H1 (cell line): ENCODE data around the gene KLF18. TPM values are rescaled to one million over a fixed set of nuclear protein-coding genes. Genes with fewer than 3 reads are reported as not detected.

Experiments used
- CTCF ChIA-PET: fragments of 300-600 bp; sonication (Branson Sonifier 250); formaldehyde crosslinking; loops from one replicate; lab custom pipeline; 2021; ENCODE audit not compliant: partially characterized antibody; lab: Charles Lee
- POLR2A ChIA-PET: fragments of 300-600 bp; sonication (Branson Sonifier 250); formaldehyde crosslinking; loops from one replicate; lab custom pipeline; 2021; ENCODE audit warnings: inconsistent platforms; ENCODE audit not compliant: partially characterized antibody; lab: Charles Lee
- DNase-seq, 2 experiments: peaks; one replicate each; pipeline versions ENCODE4 v3.0.0 to v3.0.0-alpha.2; 2010 to 2022; ENCODE audit warnings: low spot score in 2 of 2, low read depth in 1 of 2, mixed read lengths in 1 of 2
- FAIRE-seq: peaks from 2 replicates; lab custom pipeline; 2011; peaks lifted over from hg19 to GRCh38; lab: Jason Lieb, UNC
- H2AFZ ChIP-seq: 2 replicates; pipeline ENCODE4 v1.8.1; 2012; ENCODE audit warnings: low read length, inconsistent platforms
- H2AK5ac ChIP-seq: 2 replicates; pipeline ENCODE4 v1.6.1; 2013; ENCODE audit warnings: low read depth, low read length
- H2BK120ac ChIP-seq: replicated peaks from 2 replicates; pipeline ENCODE3; 2013; ENCODE audit warnings: low read depth, low read length, inconsistent platforms
- H2BK12ac ChIP-seq: 2 replicates; pipeline ENCODE4 v1.6.1; 2013; ENCODE audit warnings: low read depth, low read length
- H2BK15ac ChIP-seq: 2 replicates; pipeline ENCODE4 v1.6.1; 2013; ENCODE audit warnings: low read length
- H2BK20ac ChIP-seq: 2 replicates; pipeline ENCODE4 v1.6.1; 2013; ENCODE audit warnings: low read length
- H2BK5ac ChIP-seq: 2 replicates; pipeline ENCODE4 v1.6.1; 2013; ENCODE audit warnings: low read depth, low read length
- H3K14ac ChIP-seq: 2 replicates; pipeline ENCODE4 v1.6.1; 2013; ENCODE audit warnings: inconsistent platforms; ENCODE audit not compliant: insufficient read length
- H3K18ac ChIP-seq: 2 replicates; pipeline ENCODE4 v1.6.1; 2013; ENCODE audit warnings: low read length; ENCODE audit errors: extremely low read depth
- H3K23ac ChIP-seq: 2 replicates; pipeline ENCODE4 v1.6.1; 2013; ENCODE audit warnings: inconsistent platforms; ENCODE audit not compliant: insufficient read length
- H3K23me2 ChIP-seq: 2 replicates; pipeline ENCODE4 v1.6.1; 2013; ENCODE audit warnings: low read depth, low read length
- H3K27ac ChIP-seq: 2 replicates; pipeline ENCODE4 v1.6.1; 2011; ENCODE audit warnings: low read depth, low read length, inconsistent platforms
- H3K27me3 ChIP-seq, 4 experiments: replicated peaks in 1 of 4; 1 replicate in 1 of 4; 2 replicates in 3 of 4; pipeline versions ENCODE4 v1.6.1 to v1.8.1; 2011 to 2013; ENCODE audit warnings: low read length in 3 of 4, mild to moderate bottlenecking in 3 of 4, inconsistent platforms in 2 of 4, mixed read lengths in 2 of 4, moderate library complexity in 1 of 4; ENCODE audit not compliant: control insufficient read depth in 3 of 4, insufficient read depth in 3 of 4; ENCODE audit errors: extremely low read depth in 1 of 4
- H3K36me3 ChIP-seq, 4 experiments: 2 replicates each; pipeline versions ENCODE4 v1.6.1 to v1.8.1; 2011 to 2013; ENCODE audit warnings: mild to moderate bottlenecking in 4 of 4, low read length in 3 of 4, moderate library complexity in 2 of 4, control low read depth in 1 of 4, inconsistent platforms in 1 of 4; ENCODE audit not compliant: insufficient read depth in 4 of 4, control insufficient read depth in 2 of 4
- H3K4ac ChIP-seq: replicated peaks from 2 replicates; pipeline ENCODE3; 2013; ENCODE audit warnings: low read length, low read depth, mixed read lengths, inconsistent platforms; ENCODE audit not compliant: insufficient read length
- H3K4me1 ChIP-seq, 4 experiments: replicated peaks in 1 of 4; 1 replicate in 1 of 4; 2 replicates in 3 of 4; pipeline versions ENCODE4 v1.6.1 to v1.8.1; 2011 to 2013; ENCODE audit warnings: low read length in 3 of 4, inconsistent platforms in 2 of 4, mixed read lengths in 1 of 4; ENCODE audit not compliant: insufficient read depth in 4 of 4, control insufficient read depth in 3 of 4
- H3K4me2 ChIP-seq, 2 experiments: 2 replicates each; pipeline versions ENCODE4 v1.6.1 to v1.8.1; 2011 to 2013; ENCODE audit warnings: low read depth in 2 of 2, low read length in 2 of 2, control low read depth in 1 of 2, inconsistent platforms in 1 of 2, mild to moderate bottlenecking in 1 of 2; ENCODE audit not compliant: insufficient read depth in 1 of 2
- H3K4me3 ChIP-seq, 4 experiments: fragments of 200-600, 300-600 bp in 1 of 4; sonication (generic), shearing (Covaris generic), sonication (Bioruptor Twin) in 1 of 4; 2 replicates each; pipeline versions ENCODE4 v1.5.1 to v1.8.1; 2011 to 2016; ENCODE audit warnings: low read length in 4 of 4, low read depth in 3 of 4, control low read depth in 2 of 4, inconsistent platforms in 2 of 4, mild to moderate bottlenecking in 2 of 4, mixed read lengths in 1 of 4, moderate library complexity in 1 of 4; ENCODE audit not compliant: insufficient read depth in 2 of 4; ENCODE audit errors: extremely low read depth in 1 of 4
- H3K56ac ChIP-seq: replicated peaks from 2 replicates; pipeline ENCODE3; 2013; ENCODE audit warnings: low read depth, mild to moderate bottlenecking, mixed read lengths, low read length, inconsistent platforms; ENCODE audit not compliant: insufficient read length
- H3K79me1 ChIP-seq: 2 replicates; pipeline ENCODE4 v1.6.1; 2013; ENCODE audit warnings: low read depth, low read length, control low read depth
- H3K79me2 ChIP-seq, 2 experiments: 2 replicates each; pipeline versions ENCODE4 v1.6.1 to v1.8.1; 2012 to 2013; ENCODE audit warnings: low read length in 2 of 2, mild to moderate bottlenecking in 2 of 2, inconsistent platforms in 1 of 2; ENCODE audit not compliant: insufficient read depth in 2 of 2, control insufficient read depth in 1 of 2
- H3K9ac ChIP-seq, 4 experiments: replicated peaks in 1 of 4; 1 replicate in 1 of 4; 2 replicates in 3 of 4; pipeline versions ENCODE4 v1.6.1 to v1.8.1; 2011 to 2013; ENCODE audit warnings: low read depth in 3 of 4, low read length in 3 of 4, control low read depth in 2 of 4, mild to moderate bottlenecking in 2 of 4, moderate library complexity in 2 of 4, inconsistent platforms in 1 of 4; ENCODE audit errors: extremely low read depth in 1 of 4
- H3K9me3 ChIP-seq, 2 experiments: 2 replicates each; pipeline versions ENCODE4 v1.6.1 to v1.8.1; 2012 to 2013; ENCODE audit warnings: mild to moderate bottlenecking in 2 of 2, moderate library complexity in 2 of 2, control low read depth in 1 of 2, inconsistent platforms in 1 of 2, low read depth in 1 of 2, low read length in 1 of 2, mixed read lengths in 1 of 2; ENCODE audit not compliant: insufficient read depth in 2 of 2
- H4K20me1 ChIP-seq, 2 experiments: replicated peaks in 1 of 2; 2 replicates each; pipeline versions ENCODE3 to v1.8.1; 2011 to 2013; ENCODE audit warnings: inconsistent platforms in 2 of 2, low read length in 2 of 2, mild to moderate bottlenecking in 1 of 2; ENCODE audit not compliant: insufficient read depth in 2 of 2, control insufficient read depth in 1 of 2
- H4K5ac ChIP-seq: 2 replicates; pipeline ENCODE4 v1.6.1; 2013; ENCODE audit warnings: low read length, low read depth, mixed read lengths, inconsistent platforms; ENCODE audit not compliant: insufficient read length
- H4K8ac ChIP-seq: 2 replicates; pipeline ENCODE4 v1.8.0; 2013; ENCODE audit warnings: mild to moderate bottlenecking, moderate library complexity, low read length, inconsistent platforms; ENCODE audit not compliant: insufficient read depth; ENCODE audit errors: extremely low read depth
- H4K91ac ChIP-seq: replicated peaks from 2 replicates; pipeline ENCODE3; 2013; ENCODE audit warnings: low read length, mixed read lengths, inconsistent platforms; ENCODE audit not compliant: insufficient read length
- RAD21 ChIP-seq, 2 experiments: IDR thresholded peaks in 1 of 2; conservative IDR thresholded peaks in 1 of 2; 2 replicates each; pipeline ENCODE4 v1.6.1; 2011; ENCODE audit warnings: low read depth in 2 of 2, low read length in 2 of 2, improper control_type of control experiment in 1 of 2, inconsistent platforms in 1 of 2, mild to moderate bottlenecking in 1 of 2, moderate library complexity in 1 of 2
- RXRA ChIP-seq: IDR thresholded peaks from 2 replicates; pipeline ENCODE4 v1.6.1; 2011; ENCODE audit warnings: low read depth, mild to moderate bottlenecking, low read length, moderate library complexity; ENCODE audit not compliant: insufficient read depth
- polyA plus RNA-seq, 7 experiments: library from polyadenylated mRNA; depleted of rRNA in 3 of 7; stranded (reverse) in 5 of 7; unstranded in 2 of 7; fragments of >200 nt in 5 of 7; fragments of 200-250 nt in 2 of 7; gene quantifications; 1 replicate in 5 of 7; 2 replicates in 1 of 7; 4 replicates in 1 of 7; pipeline versions ENCODE4 v1.2.1 to v1.2.3, GENCODE V29; 2011 to 2013; ENCODE audit warnings: missing spikeins in 2 of 7, mixed read lengths in 2 of 7
- total RNA-seq: library from RNA; stranded (reverse); fragmentation: NEBNext Ultra II Directional; extraction: Animal tissue kit (Norgen Biotek cat#: 25700); gene quantifications from 2 replicates; pipeline ENCODE4 v1.2.1, GENCODE V29; 2021

Gene KLF18
- total and polyA plus RNA-seq, 2 of the 8 experiments (the other 6 are each of a cell fraction or from before 2014, with no cell fraction given), result 0.09 to 0.15 TPM

DNA sequence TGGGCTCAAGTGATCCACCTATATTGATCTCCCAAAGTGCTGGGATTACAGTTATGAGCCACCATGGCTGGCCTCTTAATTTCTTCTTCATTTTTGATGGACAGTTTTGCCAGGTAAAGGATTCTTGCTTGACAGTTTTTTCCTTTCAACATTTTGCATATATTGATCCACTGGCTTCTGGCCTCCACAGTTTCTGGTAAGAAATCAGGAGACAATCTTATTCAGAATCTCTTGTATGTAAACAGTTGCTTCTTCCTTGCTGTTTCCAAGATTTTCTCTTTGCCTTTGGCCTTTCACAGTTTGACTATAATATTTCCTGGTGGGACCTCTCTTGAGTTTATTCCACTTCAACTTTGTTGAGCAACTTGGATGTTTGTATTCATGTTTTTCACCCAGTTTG, 20.1 kb upstream of the KLF18 start:
- Histone ChIP-seq H3K9ac (no peak overlapping the region), H3K56ac (no peak overlapping the region), H3K79me2 (no peaks in the 10 kb centered on the region), H3K79me1 (no peaks in the 10 kb centered on the region), H3K23me2 (no peaks in the 10 kb centered on the region), H3K4me1 (no peaks in the 10 kb centered on the region), H2BK20ac (no peak overlapping the region), H3K4me2 (no peak overlapping the region), H4K91ac (no peak overlapping the region), H3K18ac (no peak overlapping the region), H2BK12ac (no peak overlapping the region), H3K4me3 (no peak overlapping the region), H3K27ac (no peak overlapping the region), H2AK5ac (no peak overlapping the region), H3K27me3 (no peaks in the 10 kb centered on the region), H4K20me1 (no peaks in the 10 kb centered on the region), H2BK120ac (no peak overlapping the region), H2AFZ (no peak overlapping the region), H3K4ac (no peak overlapping the region), H2BK15ac (no peak overlapping the region), H4K5ac (no peak overlapping the region), H3K9me3 (no peaks in the 10 kb centered on the region), H4K8ac (no peak overlapping the region), H3K23ac (no peak overlapping the region), H2BK5ac (no peak overlapping the region), H3K36me3 (no peaks in the 10 kb centered on the region), H3K14ac (no peak overlapping the region)
- FAIRE-seq, result no peak
- DNase-seq, result no peak
- TF ChIP-seq RXRA (no peak), RAD21 (IDR thresholded peaks at IDR 0.05 in 1 of 2, conservative IDR thresholded peaks at IDR 0.05 in 1 of 2; ENCODE audit: low read depth in 2 of 2, low read length in 2 of 2) (no peak)
- ChIA-PET POLR2A (no interaction called here), CTCF (interaction anchor here (1.1 to 1.4 kb wide), 2 partner anchors 10 to 54 kb away, joined by 3 to 4 read pairs; no protein-coding TSS in a partner anchor)
